ENCODE measurements around the gene TOPBP1. TPM values are rescaled to one million over a fixed set of nuclear protein-coding genes. Genes with fewer than 3 reads are reported as not detected.

The TOPBP1 gene
- total and polyA plus RNA-seq, 2 of the 8 experiments (the other 6 are each of a cell fraction or from before 2014, with no cell fraction given), result 19.7 to 35.9 TPM

DNA sequence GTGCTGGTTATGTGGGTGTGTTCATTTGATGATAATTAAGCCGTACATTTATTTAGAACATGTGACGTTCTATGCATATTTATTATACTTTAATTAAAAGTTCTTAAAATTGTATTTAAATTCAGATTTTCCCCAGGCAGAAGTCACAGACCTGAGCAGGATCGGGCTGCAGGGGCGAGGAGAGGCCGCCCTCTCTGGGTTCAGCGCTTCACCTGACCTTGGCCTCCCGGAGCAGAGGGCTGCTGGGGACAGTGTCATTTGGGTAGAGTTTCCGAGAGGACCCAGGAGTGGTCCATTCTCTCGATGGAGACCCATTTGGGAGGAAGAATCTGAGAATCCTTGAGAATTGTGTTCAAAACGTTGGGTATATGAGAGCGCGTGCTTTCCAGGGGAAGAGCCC lies 12.0 kb upstream of the TOPBP1 start:
- FAIRE-seq, result no peak
- H3K27me3 ChIP-seq (replicated peaks in 1 of 4; ENCODE audit: control insufficient read depth in 3 of 4, extremely low read depth in 1 of 4, insufficient read depth in 3 of 4, low read length in 3 of 4), result peaks cover 4 to 22% (median 17%) of the 10 kb centered on the region in 4 experiments

More for the DNA sequence above, 12.0 kb upstream of the TOPBP1 start:
- H3K4ac ChIP-seq (replicated peaks; ENCODE audit: insufficient read length, low read depth, low read length), result no peak overlapping the region
- H4K5ac ChIP-seq (ENCODE audit: insufficient read length, low read depth, low read length), result no peak overlapping the region
- H3K18ac ChIP-seq (ENCODE audit: extremely low read depth, low read length), result no peak overlapping the region
- no peak overlapping the region for H2BK20ac ChIP-seq (ENCODE audit: low read length)
- no peak overlapping the region for H2BK12ac ChIP-seq (ENCODE audit: low read depth, low read length)
- H3K4me3 ChIP-seq (ENCODE audit: extremely low read depth in 1 of 4, insufficient read depth in 2 of 4, low read depth in 3 of 4, low read length in 4 of 4), result peak overlapping the region; percentile 46 to 63 (median 54); a peak in 7 of 8 replicates
- ChIA-PET POLR2A (ENCODE audit: partially characterized antibody) (no interaction called here), CTCF (ENCODE audit: partially characterized antibody) (interaction anchor here (1.2 to 1.4 kb wide), 3 partner anchors 9 to 32 kb away, joined by 3 to 4 read pairs (median 3); no protein-coding TSS in a partner anchor)
- peaks cover 0 to 12% (median 4%) of the 10 kb centered on the region in 4 experiments; a peak in 5 of 7 replicates for H3K4me1 ChIP-seq (replicated peaks in 1 of 4; ENCODE audit: control insufficient read depth in 3 of 4, insufficient read depth in 4 of 4, low read length in 3 of 4)
- TF ChIP-seq GTF2F1 (IDR thresholded peaks at IDR 0.05; ENCODE audit: borderline replicate concordance, low read depth, low read length) (no peak), NRF1 (IDR thresholded peaks at IDR 0.05; ENCODE audit: low read depth, low read length) (no peak)
- H3K79me1 ChIP-seq (ENCODE audit: low read depth, low read length), result no peaks in the 10 kb centered on the region
- no peak overlapping the region for H2BK5ac ChIP-seq (ENCODE audit: low read depth, low read length)
- no peak overlapping the region for H3K23ac ChIP-seq (ENCODE audit: insufficient read length)
- no peaks in the 10 kb centered on the region for H4K20me1 ChIP-seq (replicated peaks in 1 of 2; ENCODE audit: control insufficient read depth in 1 of 2, insufficient read depth in 2 of 2, low read length in 2 of 2)
- H2AFZ ChIP-seq (ENCODE audit: low read length), result peak overlapping the region; percentile 30
- H3K79me2 ChIP-seq (ENCODE audit: control insufficient read depth in 1 of 2, insufficient read depth in 2 of 2, low read length in 2 of 2), result no peaks in the 10 kb centered on the region
- no peak overlapping the region for H3K14ac ChIP-seq (ENCODE audit: insufficient read length)
- H3K4me2 ChIP-seq (ENCODE audit: insufficient read depth in 1 of 2, low read depth in 2 of 2, low read length in 2 of 2), result peak overlapping the region; percentile 89 to 94
- no peak overlapping the region for H2BK15ac ChIP-seq (ENCODE audit: low read length)
- 60% methylated on average over 12 of the region's 12 CpGs; no CpG with 5 or more reads in 1 of the 2 experiments for WGBS, 2 experiments (ENCODE audit: extremely low coverage in 1 of 2, insufficient coverage in 1 of 2, insufficient read length in 1 of 2, insufficient replicate concordance in 2 of 2, low coverage in 1 of 2, low lambda C conversion rate in 2 of 2, missing lambda C conversion rate in 1 of 2)
- no peak overlapping the region for H3K56ac ChIP-seq (replicated peaks; ENCODE audit: insufficient read length, low read depth, low read length)
- H4K8ac ChIP-seq (ENCODE audit: extremely low read depth, insufficient read depth, low read length), result no peak overlapping the region
- H3K9ac ChIP-seq (replicated peaks in 1 of 4; ENCODE audit: extremely low read depth in 1 of 4, low read depth in 3 of 4, low read length in 3 of 4), result no peak overlapping the region
- DNase-seq (ENCODE audit: low read depth in 1 of 2, low spot score in 2 of 2), result no peak
- no peaks in the 10 kb centered on the region for H3K36me3 ChIP-seq (ENCODE audit: control insufficient read depth in 2 of 4, insufficient read depth in 4 of 4, low read length in 3 of 4)
- no peak overlapping the region for H4K91ac ChIP-seq (replicated peaks; ENCODE audit: insufficient read length, low read length)
- H3K23me2 ChIP-seq (ENCODE audit: low read depth, low read length), result peaks cover 6% of the 10 kb centered on the region; the same call in 1 of the 2 replicates
- H2BK120ac ChIP-seq (replicated peaks; ENCODE audit: low read depth, low read length), result no peak overlapping the region
- no peaks in the 10 kb centered on the region for H3K9me3 ChIP-seq (ENCODE audit: insufficient read depth in 2 of 2, low read depth in 1 of 2, low read length in 1 of 2)
- H3K27ac ChIP-seq (ENCODE audit: low read depth, low read length), result no peak overlapping the region
- H2AK5ac ChIP-seq (ENCODE audit: low read depth, low read length), result no peak overlapping the region

All from H1 (cell line).